HUES48 (cell line): ENCODE results near the gene HUNK.
"Not testable (repeated sequence)": the region's sequence is repeated elsewhere in the genome, so short reads cannot be mapped to it uniquely, and the experiment has no call there.

Experiments
- H3K27ac ChIP-seq: one replicate; pipeline ENCODE4 v1.7.0; 2013; ENCODE audit warnings: low read depth, low read length, inconsistent platforms
- H3K27me3 ChIP-seq: 2 replicates; pipeline ENCODE4 v1.6.1; 2013; ENCODE audit warnings: mild to moderate bottlenecking, low read length; ENCODE audit not compliant: control insufficient read depth, insufficient read depth
- H3K36me3 ChIP-seq: 2 replicates; pipeline ENCODE4 v1.6.1; 2013; ENCODE audit warnings: low read length; ENCODE audit not compliant: control insufficient read depth, insufficient read depth
- H3K4me1 ChIP-seq: 2 replicates; pipeline ENCODE4 v1.6.1; 2013; ENCODE audit warnings: mild to moderate bottlenecking, low read length; ENCODE audit not compliant: control insufficient read depth, insufficient read depth
- H3K4me3 ChIP-seq: 2 replicates; pipeline ENCODE4 v1.5.1; 2013; ENCODE audit warnings: mild to moderate bottlenecking, low read depth, low read length
- H3K9ac ChIP-seq: 2 replicates; pipeline ENCODE4 v1.6.1; 2013; ENCODE audit warnings: mild to moderate bottlenecking, low read depth, low read length, moderate library complexity
- H3K9me3 ChIP-seq: 2 replicates; pipeline ENCODE4 v1.6.1; 2013; ENCODE audit warnings: low read length; ENCODE audit not compliant: control insufficient read depth, insufficient read depth

Gene HUNK

GRCh38 chr21:32030146-32030652 lies 157.4 kb downstream of the HUNK start:
- Histone ChIP-seq H3K4me3 (no peak overlapping the region), H3K27ac (no peak overlapping the region), H3K4me1 (no peaks in the 10 kb centered on the region), H3K27me3 (no peaks in the 10 kb centered on the region), H3K9ac (no peak overlapping the region), H3K36me3 (no peaks in the 10 kb centered on the region), H3K9me3 (no peaks in the 10 kb centered on the region)

DNA sequence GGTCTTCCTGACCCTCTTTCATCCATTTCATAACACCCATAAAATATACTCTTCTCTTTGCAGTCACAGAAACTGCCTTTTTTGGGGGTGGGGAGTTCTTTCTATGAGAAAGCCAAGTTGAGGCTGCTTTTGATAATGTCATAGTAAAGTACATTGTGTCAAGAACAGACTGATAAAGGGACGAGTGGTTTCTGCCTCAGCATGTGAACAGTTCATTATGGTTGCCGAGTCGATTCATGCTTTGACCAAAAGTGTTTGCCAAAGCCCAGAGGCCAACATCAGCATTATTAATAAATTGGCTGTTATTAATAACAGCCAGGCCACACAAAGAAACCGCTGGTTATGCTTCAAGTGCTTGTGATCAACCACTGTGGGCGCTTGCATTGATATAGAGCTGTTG lies 162.0 kb downstream of the HUNK start:
- no peaks in the 10 kb centered on the region for H3K9me3 ChIP-seq
- H3K9ac ChIP-seq, result no peak overlapping the region
- no peaks in the 10 kb centered on the region for H3K4me1 ChIP-seq
- H3K27ac ChIP-seq, result no peak overlapping the region
- no peak overlapping the region for H3K4me3 ChIP-seq
- H3K27me3 ChIP-seq, result no peaks in the 10 kb centered on the region
- no peaks in the 10 kb centered on the region for H3K36me3 ChIP-seq

DNA sequence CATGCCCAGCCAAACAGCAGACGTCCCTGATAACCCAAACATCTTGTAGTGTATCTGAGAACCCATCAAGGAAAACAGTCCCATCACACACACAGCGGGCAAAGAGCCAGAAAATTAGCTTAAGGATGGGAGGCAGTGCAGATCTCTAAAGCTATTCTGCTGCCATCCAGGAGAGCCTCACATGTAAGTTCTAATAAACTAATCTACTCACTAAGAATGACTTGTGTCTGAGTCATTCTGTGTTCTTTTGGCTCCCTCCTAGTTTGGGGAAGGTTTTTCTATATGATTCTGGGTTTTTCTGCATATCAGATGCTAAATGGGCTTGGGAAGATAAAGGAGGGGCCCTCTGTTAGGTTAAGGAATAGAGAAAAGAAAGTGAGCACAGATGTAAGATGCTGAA lies 162.8 kb downstream of the HUNK start:
- Histone ChIP-seq H3K9ac (no peak overlapping the region), H3K9me3 (no peaks in the 10 kb centered on the region), H3K4me3 (no peak overlapping the region), H3K4me1 (no peaks in the 10 kb centered on the region), H3K36me3 (no peaks in the 10 kb centered on the region), H3K27me3 (no peaks in the 10 kb centered on the region), H3K27ac (no peak overlapping the region)

GRCh38 chr21:32036756-32037155 lies 163.9 kb downstream of the HUNK start:
- Histone ChIP-seq H3K4me3 (no peak overlapping the region), H3K9me3 (no peaks in the 10 kb centered on the region), H3K4me1 (no peaks in the 10 kb centered on the region)

DNA sequence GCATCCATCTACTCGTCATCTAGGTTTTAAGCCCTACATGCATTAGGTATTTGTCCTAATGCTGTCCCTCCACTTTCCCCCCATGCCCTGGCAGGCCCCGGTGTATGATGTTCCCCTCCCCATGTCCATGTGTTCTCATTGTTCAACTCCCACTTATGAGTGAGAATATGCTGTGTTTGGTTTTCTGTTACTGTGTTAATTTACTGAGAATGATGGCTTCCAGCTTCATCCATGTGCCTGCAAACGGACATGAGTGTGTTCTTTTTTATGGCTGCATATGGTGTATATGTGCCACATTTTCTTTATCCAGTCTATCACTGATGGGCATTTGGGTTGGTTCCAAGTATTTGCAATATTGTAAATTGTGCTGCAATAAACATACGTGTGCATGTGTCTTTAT lies 165.9 kb downstream of the HUNK start:
- H3K27ac ChIP-seq, H3K4me3 ChIP-seq, H3K9ac ChIP-seq, H3K4me1 ChIP-seq, H3K27me3 ChIP-seq, H3K9me3 ChIP-seq, H3K36me3 ChIP-seq: not testable (repeated sequence)

More at GRCh38 chr21:32036756-32037155, 163.9 kb downstream of the HUNK start:
- Histone ChIP-seq H3K27me3 (no peaks in the 10 kb centered on the region), H3K27ac (no peak overlapping the region), H3K9ac (no peak overlapping the region), H3K36me3 (no peaks in the 10 kb centered on the region)

- H3K9me3 ChIP-seq, result peaks cover 2% of the 10 kb centered on the region; the same call in 1 of the 2 replicates
- no peak overlapping the region for H3K4me3 ChIP-seq
- no peak overlapping the region for H3K27ac ChIP-seq
- no peaks in the 10 kb centered on the region for H3K4me1 ChIP-seq
- no peaks in the 10 kb centered on the region for H3K27me3 ChIP-seq
- no peaks in the 10 kb centered on the region for H3K36me3 ChIP-seq
- H3K9ac ChIP-seq, result no peak overlapping the region
Observed at GRCh38 chr21:32043458-32043857, 170.6 kb downstream of the HUNK start.

DNA sequence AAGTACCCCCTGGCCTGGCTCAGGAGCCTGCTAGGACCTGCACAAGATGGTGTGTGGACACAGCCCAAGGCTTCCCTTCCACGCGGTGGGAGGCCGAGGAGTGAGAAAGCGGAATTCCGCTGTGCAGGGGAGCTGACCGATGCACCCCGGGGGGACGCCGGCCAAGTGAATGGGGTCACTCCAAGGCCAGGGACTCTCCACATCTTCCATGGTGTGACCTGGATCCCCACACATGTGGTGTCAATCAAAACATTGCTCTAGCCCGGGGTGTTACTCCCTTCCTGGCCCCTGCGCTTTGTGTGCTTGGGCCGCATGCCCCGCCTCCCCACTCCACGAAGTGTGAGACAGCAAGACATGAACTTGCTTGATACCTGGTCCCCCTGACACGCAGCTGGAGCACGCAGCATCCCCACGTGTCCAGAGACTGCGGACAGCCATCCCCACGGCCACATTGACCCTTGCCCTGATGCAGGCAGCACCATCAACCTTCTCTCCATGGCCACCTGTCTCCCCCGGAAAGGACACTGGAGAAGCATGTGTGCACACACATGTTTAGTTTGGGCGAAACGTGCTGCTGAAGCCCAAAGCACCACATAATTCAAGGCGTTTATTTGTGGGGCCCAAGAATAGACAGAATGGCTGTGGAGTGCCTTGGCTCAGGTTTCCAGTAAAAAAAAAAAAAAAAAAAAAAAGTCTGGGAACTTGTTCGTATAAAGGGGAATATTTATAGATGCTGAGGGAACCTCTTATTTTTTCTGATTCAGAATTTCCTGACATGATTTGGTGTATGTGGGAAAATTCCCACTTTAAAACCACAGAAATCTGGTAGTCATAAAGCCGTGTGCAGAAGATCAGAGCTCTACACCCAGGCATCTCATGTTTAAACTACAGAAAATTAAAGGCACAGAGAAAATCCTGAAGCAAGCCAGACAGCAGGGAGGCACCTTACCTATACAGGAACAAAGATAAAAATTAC lies 171.7 kb downstream of the HUNK start:
- Histone ChIP-seq H3K4me1 (no peaks in the 10 kb centered on the region), H3K27ac (no peak overlapping the region), H3K27me3 (no peaks in the 10 kb centered on the region), H3K9ac (no peak overlapping the region), H3K9me3 (peaks cover 2% of the 10 kb centered on the region; the same call in 1 of the 2 replicates), H3K36me3 (no peaks in the 10 kb centered on the region), H3K4me3 (no peak overlapping the region)

DNA sequence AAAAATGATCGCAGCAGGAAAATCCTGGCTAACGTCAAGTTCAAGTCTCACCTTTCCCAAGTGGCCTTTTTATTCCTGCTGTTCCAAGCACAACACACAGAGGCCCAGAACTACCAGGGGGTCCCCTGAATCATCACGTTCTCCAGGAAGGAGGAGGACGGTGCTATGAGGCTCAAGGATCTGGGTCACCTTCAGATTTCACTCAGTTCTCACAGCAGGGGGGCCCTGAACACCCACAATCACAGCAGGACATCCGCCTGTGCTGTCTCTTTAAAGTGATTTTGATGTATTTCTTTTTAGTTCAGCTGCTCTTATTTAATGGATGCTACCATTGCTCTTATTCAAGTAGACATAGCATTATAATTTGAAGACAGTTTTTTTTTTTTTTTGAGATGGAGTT lies 173.4 kb downstream of the HUNK start:
- H3K4me3 ChIP-seq, result no peak overlapping the region
- no peaks in the 10 kb centered on the region for H3K4me1 ChIP-seq
- no peaks in the 10 kb centered on the region for H3K36me3 ChIP-seq
- no peak overlapping the region for H3K9ac ChIP-seq
- H3K27me3 ChIP-seq, result no peaks in the 10 kb centered on the region
- H3K9me3 ChIP-seq, result peaks cover 2% of the 10 kb centered on the region; the same call in 1 of the 2 replicates
- H3K27ac ChIP-seq, result no peak overlapping the region

DNA sequence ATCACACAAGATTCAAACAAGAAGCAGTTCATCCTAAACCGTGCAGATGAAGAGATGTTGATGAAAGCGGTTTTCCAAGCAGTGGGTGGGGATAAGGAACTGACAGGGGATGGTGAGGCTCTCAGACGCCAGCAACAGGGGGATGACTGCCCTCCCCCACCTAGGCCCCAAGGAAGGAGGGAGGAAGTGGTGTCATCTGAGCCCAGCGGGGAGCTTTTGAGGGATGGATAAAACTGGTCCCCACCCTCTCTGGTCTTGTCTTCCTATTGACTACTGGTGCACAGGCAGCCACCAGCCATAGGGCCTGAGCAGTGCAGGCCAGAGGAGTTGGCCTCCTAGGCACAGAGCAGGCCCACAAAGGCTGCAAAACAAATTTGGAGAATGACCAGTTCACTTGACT lies 175.5 kb downstream of the HUNK start:
- Histone ChIP-seq H3K27me3 (no peaks in the 10 kb centered on the region), H3K27ac (no peak overlapping the region), H3K9ac (no peak overlapping the region), H3K9me3 (peaks cover 1% of the 10 kb centered on the region; the same call in 1 of the 2 replicates), H3K4me3 (no peak overlapping the region), H3K4me1 (no peaks in the 10 kb centered on the region), H3K36me3 (no peaks in the 10 kb centered on the region)
